Nephron (organoid): ENCODE results near the gene SUCNR1.

ENCODE experiments used
- H3K27ac Mint-ChIP-seq, 3 experiments: 2 replicates each; pipeline ENCODE4 v1.8.0; 2020; ENCODE audit warnings: mixed read lengths in 3 of 3, mild to moderate bottlenecking in 2 of 3, moderate library complexity in 1 of 3
- H3K27me3 Mint-ChIP-seq: 2 replicates; pipeline ENCODE4 v1.8.0; 2021; ENCODE audit warnings: low read depth, mild to moderate bottlenecking, moderate library complexity, mixed read lengths
- H3K36me3 Mint-ChIP-seq: 2 replicates; pipeline ENCODE4 v1.8.0; 2020; ENCODE audit warnings: low read depth, mixed read lengths
- H3K4me1 Mint-ChIP-seq: 2 replicates; pipeline ENCODE4 v1.8.0; 2020; ENCODE audit warnings: mixed read lengths
- H3K4me3 Mint-ChIP-seq, 3 experiments: 2 replicates each; pipeline ENCODE4 v1.8.0; 2020; ENCODE audit warnings: mild to moderate bottlenecking in 3 of 3, mixed read lengths in 3 of 3, moderate library complexity in 2 of 3
- H3K9me3 Mint-ChIP-seq: 2 replicates; pipeline ENCODE4 v1.8.0; 2020; ENCODE audit warnings: mixed read lengths
- TF ChIP-seq, protein P1 (sequence below), 3 experiments: fragments of 200-600 bp; sonication (generic); IDR thresholded peaks; one replicate each; pipeline ENCODE4 v1.5.0; 2021; ENCODE audit warnings: antibody characterized with exemption in 3 of 3; ENCODE audit not compliant: unreplicated experiment in 3 of 3

The SUCNR1 gene, protein sequence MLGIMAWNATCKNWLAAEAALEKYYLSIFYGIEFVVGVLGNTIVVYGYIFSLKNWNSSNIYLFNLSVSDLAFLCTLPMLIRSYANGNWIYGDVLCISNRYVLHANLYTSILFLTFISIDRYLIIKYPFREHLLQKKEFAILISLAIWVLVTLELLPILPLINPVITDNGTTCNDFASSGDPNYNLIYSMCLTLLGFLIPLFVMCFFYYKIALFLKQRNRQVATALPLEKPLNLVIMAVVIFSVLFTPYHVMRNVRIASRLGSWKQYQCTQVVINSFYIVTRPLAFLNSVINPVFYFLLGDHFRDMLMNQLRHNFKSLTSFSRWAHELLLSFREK

DNA sequence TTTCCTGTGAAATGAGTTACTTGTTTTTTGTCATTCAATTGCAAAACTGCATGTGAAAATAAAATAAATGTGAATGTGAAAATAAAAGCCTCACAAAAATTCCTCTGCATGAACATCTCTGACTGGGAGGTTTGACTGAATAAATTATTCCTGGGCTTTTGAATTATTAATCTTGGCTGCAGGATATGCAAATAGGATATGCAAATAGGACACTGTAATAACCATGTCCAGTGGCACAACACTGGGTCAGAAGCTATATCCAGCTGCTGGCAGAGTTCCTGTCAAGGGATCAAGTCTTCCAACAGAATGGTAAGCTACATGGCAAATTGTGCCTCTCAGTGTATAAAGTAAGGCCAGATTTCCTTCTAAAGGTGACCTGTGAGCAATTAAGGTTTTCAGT is at the start of gene SUCNR1:
SUCNR1 (plus strand) TSS at position 246 of the 400 bp plus-strand sequence. CDS start 6,250 bp downstream, outside the sequence.
- Mint-ChIP-seq H3K9me3 (no peaks in the 10 kb centered on the region), H3K36me3 (no peaks in the 10 kb centered on the region), H3K4me1 (peaks cover 16% of the 10 kb centered on the region), H3K27me3 (no peaks in the 10 kb centered on the region), H3K27ac (peak within 1 kb of the TSS in 2 of 3 experiments; percentile 50 to 62), H3K4me3 (peak within 1 kb of the TSS; percentile 26 to 82 (median 72))
- TF ChIP-seq, protein P1, sequence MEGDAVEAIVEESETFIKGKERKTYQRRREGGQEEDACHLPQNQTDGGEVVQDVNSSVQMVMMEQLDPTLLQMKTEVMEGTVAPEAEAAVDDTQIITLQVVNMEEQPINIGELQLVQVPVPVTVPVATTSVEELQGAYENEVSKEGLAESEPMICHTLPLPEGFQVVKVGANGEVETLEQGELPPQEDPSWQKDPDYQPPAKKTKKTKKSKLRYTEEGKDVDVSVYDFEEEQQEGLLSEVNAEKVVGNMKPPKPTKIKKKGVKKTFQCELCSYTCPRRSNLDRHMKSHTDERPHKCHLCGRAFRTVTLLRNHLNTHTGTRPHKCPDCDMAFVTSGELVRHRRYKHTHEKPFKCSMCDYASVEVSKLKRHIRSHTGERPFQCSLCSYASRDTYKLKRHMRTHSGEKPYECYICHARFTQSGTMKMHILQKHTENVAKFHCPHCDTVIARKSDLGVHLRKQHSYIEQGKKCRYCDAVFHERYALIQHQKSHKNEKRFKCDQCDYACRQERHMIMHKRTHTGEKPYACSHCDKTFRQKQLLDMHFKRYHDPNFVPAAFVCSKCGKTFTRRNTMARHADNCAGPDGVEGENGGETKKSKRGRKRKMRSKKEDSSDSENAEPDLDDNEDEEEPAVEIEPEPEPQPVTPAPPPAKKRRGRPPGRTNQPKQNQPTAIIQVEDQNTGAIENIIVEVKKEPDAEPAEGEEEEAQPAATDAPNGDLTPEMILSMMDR (IDR thresholded peaks at IDR 0.05; ENCODE audit: unreplicated experiment in 3 of 3) = no peak

DNA sequence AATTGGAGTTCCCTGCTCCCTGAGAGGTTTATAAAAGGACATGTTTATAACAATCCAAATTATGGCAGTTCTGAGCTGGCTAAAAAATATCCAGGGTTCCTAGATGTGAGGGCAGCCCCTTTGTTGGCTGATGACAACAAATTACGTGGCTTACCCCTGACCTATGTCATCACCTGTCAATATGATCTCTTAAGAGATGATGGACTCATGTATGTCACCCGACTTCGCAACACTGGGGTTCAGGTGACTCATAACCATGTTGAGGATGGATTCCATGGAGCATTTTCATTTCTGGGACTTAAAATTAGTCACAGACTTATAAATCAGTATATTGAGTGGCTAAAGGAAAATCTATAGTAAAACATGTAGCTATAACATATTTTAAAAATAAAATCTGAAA is 45.6 kb upstream of the SUCNR1 start:
- H3K4me3 Mint-ChIP-seq = no peak overlapping the region
- H3K27ac Mint-ChIP-seq = no peak overlapping the region
- H3K27me3 Mint-ChIP-seq = no peaks in the 10 kb centered on the region
- H3K4me1 Mint-ChIP-seq = no peaks in the 10 kb centered on the region
- peaks cover 15% of the 10 kb centered on the region for H3K9me3 Mint-ChIP-seq
- H3K36me3 Mint-ChIP-seq = peaks cover 4% of the 10 kb centered on the region
- TF ChIP-seq, protein P1 (IDR thresholded peaks at IDR 0.05; ENCODE audit: unreplicated experiment in 3 of 3) = no peak

DNA sequence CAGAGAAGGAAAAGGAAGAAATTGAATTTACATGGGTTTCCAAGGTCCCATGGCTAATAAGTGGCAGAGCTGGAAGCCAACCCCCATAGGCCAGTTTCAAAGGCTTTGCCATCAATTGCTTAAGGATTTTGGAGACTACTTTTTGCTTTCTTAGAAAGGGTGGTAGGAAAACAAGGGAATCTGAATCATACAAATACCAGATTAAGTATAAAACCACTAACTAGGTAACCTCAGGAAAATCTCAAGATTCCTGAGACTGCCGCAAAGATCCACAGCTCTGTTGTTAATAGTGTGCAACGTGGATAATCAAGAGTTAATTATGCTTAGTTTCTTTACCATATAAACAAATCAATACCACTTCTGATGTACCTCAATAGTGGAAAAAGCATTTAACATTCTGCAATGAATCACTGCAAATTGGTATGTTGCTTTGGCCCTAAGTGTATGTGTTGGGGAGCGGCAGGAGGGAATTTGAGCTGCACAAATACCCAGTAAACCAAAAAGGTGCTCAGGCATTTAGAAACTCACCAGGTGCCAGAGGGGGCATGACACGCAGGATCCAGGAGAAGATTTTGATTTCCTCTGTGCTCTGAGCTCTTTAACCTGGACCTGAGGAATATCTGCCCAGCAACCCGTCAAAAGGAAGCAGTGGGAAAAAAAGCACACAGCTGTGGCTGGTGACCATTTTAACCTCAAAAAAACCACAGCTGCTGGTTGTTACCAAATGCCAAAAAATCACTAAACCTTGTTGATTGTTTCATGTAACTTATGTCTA is 37.5 kb upstream of the SUCNR1 start:
- Mint-ChIP-seq H3K4me3 (no peak overlapping the region), H3K27me3 (peaks cover 3% of the 10 kb centered on the region), H3K27ac (no peak overlapping the region), H3K9me3 (peaks cover 3% of the 10 kb centered on the region), H3K36me3 (no peaks in the 10 kb centered on the region), H3K4me1 (peaks cover 13% of the 10 kb centered on the region)
- TF ChIP-seq, protein P1 (IDR thresholded peaks at IDR 0.05; ENCODE audit: unreplicated experiment in 3 of 3) = no peak

DNA sequence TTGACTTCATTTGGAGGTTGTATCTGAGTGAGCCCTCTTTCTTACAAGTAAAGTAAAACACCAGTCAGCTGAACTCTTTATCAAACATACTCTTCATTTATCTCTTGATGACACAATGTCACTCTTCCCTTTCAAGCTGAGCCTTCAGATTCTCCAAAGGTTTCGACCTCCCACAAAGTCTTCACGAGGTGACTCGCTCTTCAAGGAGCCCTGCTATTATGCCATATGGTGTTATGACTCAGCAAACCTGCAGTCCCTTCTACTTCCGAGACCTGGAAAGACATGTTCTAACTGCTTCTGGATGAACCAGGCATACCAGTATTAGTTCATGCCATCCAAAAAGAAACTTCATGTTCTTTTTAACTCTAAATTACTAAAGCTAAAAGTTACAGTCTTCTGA is 36.4 kb upstream of the SUCNR1 start:
- Mint-ChIP-seq H3K36me3 (no peaks in the 10 kb centered on the region), H3K27ac (no peak overlapping the region), H3K27me3 (peaks cover 3% of the 10 kb centered on the region), H3K4me3 (no peak overlapping the region), H3K9me3 (no peaks in the 10 kb centered on the region), H3K4me1 (peaks cover 13% of the 10 kb centered on the region)
- TF ChIP-seq, protein P1 (IDR thresholded peaks at IDR 0.05; ENCODE audit: unreplicated experiment in 3 of 3) = no peak

DNA sequence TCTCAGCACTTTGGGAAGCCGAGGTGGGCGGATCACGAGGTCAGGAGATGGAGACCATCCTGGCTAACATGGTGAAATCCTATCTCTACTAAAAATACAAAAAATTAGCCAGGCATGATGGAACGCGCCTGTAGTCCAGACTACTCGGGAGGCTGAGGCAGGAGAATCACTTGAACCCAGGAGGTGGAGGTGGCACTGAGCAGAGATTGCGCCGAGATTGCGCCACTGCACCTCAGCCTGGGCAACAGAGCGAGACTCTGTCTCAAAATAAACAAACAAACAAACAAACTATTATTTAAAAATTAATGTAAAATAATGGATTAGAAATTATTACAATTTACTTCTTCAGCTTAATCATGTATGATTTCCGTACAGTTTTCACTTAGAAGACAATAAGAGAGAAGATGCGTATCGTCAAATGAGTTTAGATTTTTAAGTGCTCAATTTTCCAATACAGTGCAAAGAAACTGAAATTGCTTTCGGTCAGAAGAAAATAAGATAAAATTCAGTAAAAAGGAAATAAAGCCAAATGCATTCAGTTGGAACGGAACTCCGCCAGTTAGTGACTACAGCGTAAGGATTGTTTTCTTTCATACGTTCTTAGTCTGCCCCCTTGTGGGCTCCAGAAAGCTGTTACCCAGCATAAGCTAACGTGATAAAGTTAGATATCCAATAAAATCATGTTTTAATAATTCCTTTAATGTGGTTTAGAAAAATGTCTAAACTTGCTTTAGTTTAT is 34.7 kb upstream of the SUCNR1 start:
- Mint-ChIP-seq H3K27ac (no peak overlapping the region), H3K4me3 (no peak overlapping the region)

More for the DNA sequence above, 34.7 kb upstream of the SUCNR1 start:
- TF ChIP-seq, protein P1 (IDR thresholded peaks at IDR 0.05; ENCODE audit: unreplicated experiment in 3 of 3) = peak; percentile 85 to 97 (median 90)
- H3K4me1 Mint-ChIP-seq = peaks cover 18% of the 10 kb centered on the region
- H3K9me3 Mint-ChIP-seq = no peaks in the 10 kb centered on the region
- peaks cover 3% of the 10 kb centered on the region for H3K27me3 Mint-ChIP-seq
- H3K36me3 Mint-ChIP-seq = no peaks in the 10 kb centered on the region
